Epithelial cell of proximal tubule (primary cell): ENCODE results near the gene GCK. TPM values are rescaled to one million over a fixed set of nuclear protein-coding genes. Genes with fewer than 3 reads are reported as not detected.

ENCODE experiments used
- DNase-seq: peaks from one replicate; pipeline ENCODE4 v3.0.0-alpha.2; 2011; ENCODE audit warnings: low read depth
- H3K4me3 ChIP-seq: 2 replicates; pipeline ENCODE4 v1.5.1; 2011; ENCODE audit warnings: low read depth, mild to moderate bottlenecking, low read length
- CTCF ChIP-seq: conservative IDR thresholded peaks from 2 replicates; pipeline ENCODE4 v1.5.1; 2012; ENCODE audit warnings: low read depth, mild to moderate bottlenecking, low read length
- total RNA-seq: library from RNA; depleted of rRNA; stranded (reverse); fragments of >200 nt; gene quantifications from 2 replicates; pipeline ENCODE4 v1.2.3, GENCODE V29; 2015

GCK gene
- total RNA-seq, 1 donor from 2014 or later: 1.0 TPM

DNA sequence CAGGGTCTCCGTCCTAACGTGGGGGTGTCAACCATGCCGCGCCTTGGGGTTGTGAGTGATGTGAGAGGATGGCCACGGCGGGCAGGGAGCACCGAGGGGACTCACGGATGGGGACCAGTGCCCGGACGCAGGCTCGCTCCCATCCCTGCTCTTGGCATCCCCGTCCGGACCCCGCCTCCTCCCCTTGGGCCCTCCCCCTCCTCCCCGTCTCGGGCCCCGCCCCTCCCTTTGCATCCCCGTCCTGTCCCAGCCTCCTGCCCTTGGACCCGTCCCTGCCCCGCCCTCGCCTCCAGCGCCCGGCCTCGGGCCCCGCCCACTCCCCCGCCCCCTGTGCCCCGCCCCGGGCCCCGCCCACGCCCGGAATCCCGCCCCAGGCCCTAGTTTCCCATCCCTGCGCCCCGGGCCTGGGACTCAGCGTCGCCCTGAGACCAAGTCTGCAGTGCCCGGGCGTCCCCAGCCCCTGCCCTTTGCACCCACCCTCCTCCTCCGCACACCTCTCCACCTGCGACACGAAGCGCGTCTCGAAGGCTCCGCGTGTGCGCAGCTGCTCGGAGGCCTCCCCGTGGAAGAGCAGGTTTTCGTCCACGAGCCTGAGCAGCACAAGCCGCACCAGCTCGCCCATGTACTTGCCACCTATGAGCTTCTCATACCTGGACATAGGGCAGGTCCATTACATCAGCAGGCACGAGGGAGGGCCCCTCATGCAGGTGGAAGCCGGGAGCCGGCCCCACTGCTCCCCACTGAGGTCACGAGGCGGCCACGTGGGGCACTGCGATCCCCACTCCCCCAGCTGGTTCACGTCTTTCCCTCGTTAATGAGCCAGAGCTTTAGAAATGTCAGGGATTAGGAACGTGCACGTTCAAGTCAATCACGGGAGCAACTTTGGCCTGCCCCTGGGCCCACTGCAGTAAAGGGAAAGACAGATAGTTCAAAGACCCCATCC, 43.0 kb downstream of the GCK start:
- H3K4me3 ChIP-seq: peak overlapping the region; percentile 19
- no peak for DNase-seq
- no peak for TF ChIP-seq CTCF

DNA sequence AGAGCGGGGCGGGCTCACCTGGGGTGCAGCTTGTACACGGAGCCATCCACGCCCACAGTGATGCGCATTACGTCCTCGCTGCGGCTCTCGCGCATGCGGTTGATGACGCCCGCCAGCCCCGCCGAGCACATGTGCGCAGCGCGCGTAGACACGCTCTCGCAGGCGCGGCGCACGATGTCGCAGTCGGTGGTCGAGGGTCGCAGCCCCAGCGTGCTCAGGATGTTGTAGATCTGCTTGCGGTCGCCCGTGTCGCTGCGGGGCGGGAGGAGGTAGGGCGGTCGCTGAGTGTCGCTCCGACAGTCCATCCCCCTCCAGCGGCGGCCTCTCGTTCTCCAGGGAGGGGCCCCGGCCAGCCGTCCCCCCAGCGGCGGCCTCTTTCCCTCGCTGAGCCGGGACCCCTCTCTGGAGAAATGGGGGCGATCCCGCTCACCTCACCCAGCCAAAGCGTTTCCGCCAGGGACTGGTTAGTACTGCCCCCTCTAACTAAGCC, 43.7 kb downstream of the GCK start:
- no peak for TF ChIP-seq CTCF
- H3K4me3 ChIP-seq: peak overlapping the region; percentile 19
- no peak for DNase-seq

DNA sequence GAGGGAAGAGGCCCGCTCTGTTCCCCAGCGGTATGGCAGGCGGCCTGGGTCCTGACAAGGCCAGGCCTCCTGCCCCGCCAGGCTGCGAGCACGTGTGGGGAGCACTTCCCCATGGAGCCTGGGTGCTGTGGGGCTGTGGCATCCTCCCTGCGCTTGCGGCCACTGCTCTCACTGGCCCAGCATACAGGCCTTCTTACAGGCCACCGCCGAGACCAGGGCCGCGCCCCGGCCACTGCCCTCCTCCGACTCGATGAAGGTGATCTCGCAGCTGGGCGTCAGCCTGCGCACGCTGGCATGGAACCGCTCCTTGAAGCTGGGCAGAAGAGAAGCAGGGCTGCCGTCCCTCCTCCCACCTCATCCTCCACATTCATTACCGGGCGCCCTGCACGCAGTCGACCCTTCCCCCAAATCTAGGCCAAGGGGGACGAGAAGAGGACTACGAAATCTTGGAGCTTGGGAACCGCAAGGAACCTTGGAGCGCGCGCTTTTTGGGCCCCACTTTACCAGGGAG, 44.2 kb downstream of the GCK start:
- no peak for DNase-seq
- TF ChIP-seq CTCF: no peak
- no peak overlapping the region for H3K4me3 ChIP-seq

- no peak for TF ChIP-seq CTCF
- no peak for DNase-seq
- no peak overlapping the region for H3K4me3 ChIP-seq
These were observed 44.7 kb downstream of the GCK start for GRCh38 chr7:44144426-44144967.

GRCh38 chr7:44143646-44144250, 45.5 kb downstream of the GCK start:
- H3K4me3 ChIP-seq: no peak overlapping the region
- DNase-seq: no peak
- no peak for TF ChIP-seq CTCF

DNA sequence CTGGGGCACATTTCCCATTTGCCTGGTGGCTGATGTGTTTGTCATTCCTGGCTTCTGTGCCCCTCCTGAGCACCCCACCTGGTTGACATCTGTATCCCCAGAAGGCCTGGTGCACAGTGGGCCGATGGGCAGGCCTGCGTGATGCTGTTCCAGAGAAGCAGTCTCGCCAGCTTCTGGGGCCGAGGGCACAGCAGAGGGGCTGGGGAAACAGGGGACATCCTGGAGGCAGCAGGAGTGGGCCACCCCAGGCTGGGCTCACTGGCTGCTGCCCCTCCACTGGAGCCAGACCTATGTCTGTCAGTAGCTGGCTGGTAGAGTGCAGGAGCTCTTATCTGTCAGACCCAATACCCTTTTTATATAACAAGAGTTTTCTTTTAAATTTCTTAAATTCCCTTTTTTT, 47.2 kb downstream of the GCK start:
- no peak for DNase-seq
- no peak for TF ChIP-seq CTCF
- H3K4me3 ChIP-seq: no peak overlapping the region
